Activated CD4-positive, alpha-beta T cell treated with anti-CD3 and anti-CD28 coated beads, Interleukin-2, amount 50 U/mL, for 1 hour (primary cell): Measurements from ENCODE around the gene NAA10.

Experiments used
- DNase-seq: peaks from one replicate; pipeline ENCODE4 v3.0.0-alpha.2; 2020

NAA10 gene

DNA sequence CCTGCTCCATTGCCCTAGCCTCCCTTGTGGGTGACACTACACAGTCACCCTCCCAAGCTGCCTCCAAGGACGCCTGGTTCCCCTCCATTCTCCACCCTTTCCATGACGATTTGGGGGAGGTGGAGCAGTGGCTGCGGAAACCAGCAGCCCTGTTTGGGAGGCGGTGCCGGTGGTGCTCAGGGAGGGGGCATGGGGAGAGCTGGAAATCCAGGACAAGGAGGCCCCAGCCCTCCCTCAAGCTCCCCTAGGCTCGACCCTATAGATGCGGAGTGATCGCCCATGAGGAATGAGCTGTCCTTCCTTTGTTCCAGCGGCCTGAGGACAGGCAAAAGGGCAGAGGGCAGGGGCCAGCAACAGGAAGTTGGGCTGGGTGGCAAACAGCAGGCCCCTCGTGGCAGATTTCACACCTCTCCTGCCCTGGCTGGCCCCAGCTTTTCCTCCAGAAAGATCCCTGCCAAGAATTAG, 13.2 kb upstream of the NAA10 start:
- no peak for DNase-seq

DNA sequence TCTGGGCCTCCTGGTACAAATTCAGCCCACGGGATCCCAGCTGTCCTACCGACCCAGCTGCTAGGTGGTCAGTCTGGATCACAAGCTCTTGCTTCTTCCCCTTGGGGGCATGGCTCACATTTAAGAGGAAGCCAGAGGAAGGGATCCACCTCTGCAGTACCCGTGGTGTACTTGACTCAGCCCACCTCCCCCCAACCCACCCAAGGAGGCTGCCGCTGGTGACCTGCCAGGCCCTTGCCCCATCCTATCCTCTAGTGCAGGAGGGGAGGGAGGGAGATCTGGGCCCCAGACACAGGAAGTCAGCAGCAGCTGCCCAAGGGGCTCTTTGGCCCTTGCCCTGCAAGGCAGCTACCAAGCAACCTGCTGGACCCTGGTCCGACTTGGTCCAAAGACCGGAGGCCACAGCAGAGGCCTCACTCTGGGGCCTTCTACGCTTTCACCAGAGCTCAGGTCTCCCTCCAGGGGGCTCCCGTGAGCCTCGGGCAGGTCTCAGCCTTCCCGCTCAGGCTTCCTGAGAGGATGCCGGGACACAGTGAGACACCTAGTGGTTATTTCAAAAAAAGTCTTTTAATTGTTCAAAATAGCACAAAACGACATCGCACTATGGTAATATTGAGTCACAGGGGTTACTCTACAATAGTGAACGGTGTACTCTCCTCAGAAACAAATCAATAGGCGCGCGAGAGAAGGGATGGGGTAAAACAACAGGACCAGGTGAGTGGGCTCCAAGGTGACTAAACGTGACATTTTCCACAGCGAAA, 12.4 kb upstream of the NAA10 start:
- peak; percentile 77 for DNase-seq

DNA sequence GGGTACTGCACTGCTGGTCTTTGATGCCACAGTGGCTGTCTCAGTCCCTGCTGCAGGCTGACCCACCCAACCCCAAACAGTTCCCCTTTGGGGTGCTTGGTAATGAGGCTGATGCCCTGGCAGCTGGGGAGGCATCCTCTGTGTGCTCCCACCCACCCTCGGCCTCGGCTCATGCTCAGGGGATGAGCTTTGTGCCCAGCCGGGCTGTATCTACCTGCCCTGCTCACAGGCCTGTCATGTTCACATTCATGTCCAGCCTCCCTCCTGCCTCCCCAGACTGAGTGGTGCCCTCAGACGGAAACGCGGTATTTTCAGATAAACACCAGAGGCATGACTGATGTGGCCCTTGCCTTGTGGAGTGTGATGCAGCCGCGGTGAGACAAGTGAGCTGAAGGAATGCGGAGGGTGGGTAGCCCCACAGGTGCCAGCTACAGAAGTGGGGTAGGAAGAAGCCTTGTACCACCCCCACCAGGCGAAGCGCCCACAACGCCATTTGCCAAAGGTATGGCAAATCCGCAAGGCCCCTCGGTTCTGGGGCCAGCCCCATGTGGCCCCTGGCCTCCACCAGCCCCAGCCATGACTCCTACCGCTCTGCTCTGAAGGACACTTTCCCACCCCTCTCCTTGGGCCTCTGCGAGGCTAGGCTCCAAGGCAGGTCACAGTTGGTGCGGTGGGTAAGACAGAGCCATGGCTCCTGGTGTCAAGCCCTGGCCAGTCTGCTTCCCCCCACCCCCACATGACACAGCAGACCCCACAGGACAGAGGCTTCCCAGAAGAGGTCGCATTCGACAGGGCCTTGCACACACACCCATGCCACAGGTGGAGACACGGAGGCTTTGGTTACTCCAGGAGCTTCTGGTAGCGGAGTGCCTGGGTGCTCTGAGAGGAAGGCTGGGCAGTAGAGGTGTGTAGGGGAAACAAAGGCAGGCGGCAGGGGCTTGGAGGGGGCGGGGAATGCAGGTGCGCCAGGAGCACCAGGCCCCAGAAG, 11.4 kb upstream of the NAA10 start:
- no peak for DNase-seq

DNA sequence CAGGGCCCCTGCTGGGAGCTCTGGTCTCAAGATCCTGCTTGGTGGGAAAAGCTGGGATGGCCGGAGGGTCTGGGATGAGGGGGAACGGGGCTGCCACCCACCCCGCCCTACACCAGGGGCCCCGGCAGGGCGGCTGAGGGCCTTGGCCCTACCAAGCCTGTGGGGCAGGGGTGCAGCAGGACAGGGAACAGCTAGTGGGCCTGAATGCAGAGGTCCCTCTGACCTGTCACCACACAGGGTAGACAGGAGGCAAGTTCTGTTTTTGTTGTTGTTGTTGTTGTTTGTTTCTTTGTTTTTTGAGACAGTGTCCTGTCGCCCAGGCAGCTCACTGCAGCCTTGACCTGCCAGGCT, 9.9 kb upstream of the NAA10 start:
- no peak for DNase-seq

DNA sequence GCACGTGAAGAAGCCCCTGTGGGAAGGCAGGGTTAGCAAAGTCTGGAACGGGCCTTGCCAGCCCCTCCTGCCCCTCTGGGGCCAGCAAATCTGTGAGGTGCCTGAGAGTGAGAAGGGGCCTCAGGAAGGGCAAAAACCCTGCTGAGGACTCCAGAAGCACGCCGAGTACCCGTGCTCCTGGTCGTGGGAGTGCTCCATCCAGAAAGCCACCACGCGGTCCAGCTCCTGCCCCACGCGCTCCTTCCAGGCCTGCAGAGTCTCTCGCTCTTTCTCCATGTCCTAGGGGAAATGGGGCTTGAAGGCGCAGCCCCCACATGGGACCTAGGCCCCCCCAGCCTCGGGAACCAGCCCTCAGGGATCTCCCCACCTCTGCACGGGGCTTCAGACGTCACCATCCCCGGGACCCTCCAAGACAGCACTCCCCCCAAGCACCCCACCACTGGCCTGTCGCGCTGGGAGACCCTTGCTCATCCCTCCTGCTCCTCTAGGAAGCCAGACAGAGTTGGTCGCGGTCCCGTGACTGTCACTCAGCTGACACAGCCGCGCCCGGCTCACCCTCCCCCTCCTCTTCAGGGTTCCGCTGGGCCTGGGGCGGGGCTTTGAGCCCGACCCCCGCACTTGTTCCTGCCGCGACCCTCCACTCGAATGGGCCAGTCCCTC, 9.4 kb upstream of the NAA10 start, which contains the start of gene RENBP:
Gene RENBP, minus strand, starts transcription at position 504 of the 660 bp plus-strand sequence. Its CDS starts 33 bp downstream, at position 471.
- DNase-seq = peak; percentile 48

DNA sequence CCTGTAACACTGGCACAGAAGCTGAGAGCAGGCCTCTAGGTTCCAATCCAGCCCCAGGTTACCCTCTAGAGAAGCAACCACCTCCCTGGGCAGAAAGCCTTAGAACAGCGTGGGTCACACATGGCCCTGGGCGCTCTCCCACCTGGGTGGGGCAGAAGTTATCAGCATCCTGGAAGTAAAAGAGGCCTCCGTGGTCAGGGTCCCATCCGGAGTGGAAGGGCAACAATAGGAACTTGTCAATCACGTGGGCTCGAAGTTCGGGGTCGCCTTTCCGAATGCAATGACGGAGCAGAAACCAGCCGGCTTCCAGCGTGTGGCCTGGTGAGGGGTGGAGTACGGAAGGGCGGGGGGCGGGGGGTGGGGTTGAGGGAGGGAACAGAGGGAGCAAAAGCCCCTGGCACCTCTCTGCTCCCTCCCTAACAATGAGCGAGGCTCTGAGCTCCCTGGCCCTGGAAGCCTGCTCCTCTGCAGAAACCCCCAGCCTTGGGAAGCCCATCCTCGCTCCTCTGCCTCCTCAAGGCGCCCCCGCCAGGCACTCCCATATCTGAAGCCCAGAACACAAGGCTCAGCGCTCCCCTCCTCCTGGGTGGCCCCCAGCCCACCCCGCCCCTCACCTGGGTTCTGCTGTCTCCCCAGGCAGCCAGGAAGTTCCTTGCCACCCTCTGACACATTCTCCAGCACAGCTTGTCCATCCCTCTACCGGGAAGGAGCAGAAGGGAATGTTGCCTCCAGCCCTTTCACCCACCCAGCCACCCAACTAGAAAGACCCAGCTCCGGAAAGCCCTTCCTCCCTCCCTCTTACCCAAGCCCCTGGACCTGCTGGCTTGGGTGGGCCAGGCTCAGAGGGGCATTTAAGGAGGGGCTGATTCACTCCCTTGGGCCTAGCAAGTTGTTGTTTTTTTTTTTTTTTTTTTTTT, 6.8 kb upstream of the NAA10 start:
- no peak for DNase-seq

DNA sequence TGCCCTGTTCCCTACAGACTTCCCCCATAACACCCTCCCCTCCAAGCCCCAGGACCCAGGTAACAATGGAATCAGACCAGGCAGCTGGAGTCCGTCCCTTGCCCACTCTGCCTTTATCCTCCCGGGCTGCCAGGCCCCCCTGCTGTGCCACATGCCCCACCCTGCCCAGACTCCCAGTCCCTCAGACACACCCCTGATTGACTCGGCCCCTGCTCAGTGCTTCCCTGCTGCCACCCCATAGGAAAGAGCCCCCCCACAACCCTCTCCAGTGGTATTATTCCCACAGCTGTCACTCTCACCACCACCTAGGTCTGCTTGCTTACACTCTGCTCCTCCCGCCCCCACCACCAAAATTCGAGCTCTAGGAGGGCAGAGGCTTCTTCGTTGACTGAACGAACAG, 4.7 kb upstream of the NAA10 start:
- DNase-seq = no peak

DNA sequence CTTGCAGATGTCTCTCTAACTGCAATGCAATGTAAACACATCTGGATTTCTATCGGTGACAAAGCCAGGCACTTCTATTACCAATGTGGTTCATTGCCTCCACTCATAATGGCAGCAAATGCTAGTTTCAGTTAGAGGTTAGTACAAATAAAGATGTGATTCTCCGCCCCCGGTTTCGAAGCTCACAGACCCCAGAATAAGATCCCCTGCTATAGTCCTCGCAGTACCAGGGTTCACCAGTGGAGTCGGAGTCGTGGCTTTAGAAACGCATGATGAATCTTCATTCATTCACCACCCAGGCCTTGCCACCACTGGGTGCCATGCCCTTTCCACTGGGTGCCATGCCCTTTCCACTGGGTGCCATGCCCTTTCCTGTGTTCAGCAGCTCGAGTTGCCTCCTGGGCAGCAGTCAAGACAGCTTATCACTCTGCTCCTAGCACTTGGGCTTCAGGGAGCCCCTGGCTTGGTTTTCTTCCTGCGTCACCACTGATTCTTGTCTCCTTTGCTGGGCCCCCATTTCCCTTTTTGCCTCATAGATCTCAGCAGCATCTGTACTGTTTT, 3.5 kb upstream of the NAA10 start:
- DNase-seq = no peak

DNA sequence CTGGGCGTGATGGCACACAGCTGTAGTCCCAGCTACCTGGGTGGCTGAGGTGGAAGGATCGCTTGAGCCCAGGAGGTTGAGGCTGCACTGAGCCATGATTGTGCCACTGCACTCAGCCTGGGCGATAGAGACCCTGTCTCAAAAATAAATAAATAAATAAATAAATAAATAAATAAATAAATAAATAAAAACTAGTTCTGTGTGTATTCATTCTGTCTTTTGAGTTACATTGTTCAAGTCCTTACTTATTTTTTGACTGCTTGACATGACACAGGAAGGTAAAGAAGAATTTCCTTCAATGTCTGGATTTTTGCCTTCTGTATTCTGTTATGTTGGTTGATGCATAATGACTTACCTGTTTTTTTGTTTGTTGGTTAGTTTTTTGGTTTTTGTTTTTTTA, 2.2 kb upstream of the NAA10 start:
- no peak for DNase-seq

DNA sequence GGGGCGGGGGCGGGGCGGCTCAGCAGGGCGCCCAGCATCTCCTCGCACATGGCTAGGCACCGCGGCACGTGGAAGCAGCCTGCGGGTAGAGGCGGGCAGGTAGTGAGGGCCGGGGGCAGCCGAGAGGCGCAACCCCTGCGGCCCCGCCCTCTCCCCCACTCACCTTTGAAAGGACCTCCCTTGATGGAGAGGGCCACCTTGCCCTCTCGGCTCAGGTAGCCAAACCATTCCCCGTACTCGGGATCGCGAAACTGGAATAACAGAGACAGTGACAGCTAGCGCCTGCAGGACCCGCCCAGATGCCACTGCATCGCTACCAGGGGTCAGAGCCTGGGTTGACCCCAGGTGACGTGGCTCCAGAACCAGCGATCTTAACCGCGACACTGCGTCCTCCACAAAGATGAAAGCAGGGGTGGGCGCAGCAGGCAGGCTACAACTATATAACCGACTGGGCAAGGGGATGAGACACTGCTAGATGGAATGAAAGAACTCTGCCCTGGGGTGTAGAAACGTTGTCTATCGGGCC, 552 bp upstream of the NAA10 start:
- no peak for DNase-seq

DNA sequence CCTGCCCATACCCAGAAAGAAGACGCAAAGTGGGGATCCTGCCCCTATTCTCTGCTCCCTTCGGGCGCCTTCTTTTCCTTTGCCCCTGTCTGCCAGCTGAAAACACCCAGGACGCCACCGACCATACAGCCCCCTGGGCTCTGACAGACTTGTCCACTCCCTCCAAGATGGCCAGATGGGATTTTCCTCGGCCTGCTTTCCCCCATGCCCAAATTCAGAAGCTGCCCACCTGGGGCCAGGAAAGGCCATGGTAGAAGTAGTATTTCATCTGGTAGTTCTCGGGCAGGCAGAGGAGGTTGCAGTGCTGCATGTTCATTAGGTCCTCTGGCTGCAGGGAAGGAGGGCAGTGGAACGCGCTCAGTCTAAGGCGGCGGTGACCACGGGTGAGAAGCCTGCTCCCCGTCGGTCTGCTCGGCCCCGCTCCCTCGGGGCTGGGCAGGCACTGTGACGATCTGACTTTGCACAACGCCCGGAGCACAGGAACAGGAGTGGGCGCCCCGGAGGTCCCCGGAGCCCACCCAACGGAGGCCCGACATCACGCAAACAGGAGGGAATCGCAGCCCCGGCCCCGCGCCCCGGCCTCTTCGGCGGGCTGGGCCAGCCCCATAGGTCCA, 582 bp downstream of the NAA10 start:
- DNase-seq = no peak

DNA sequence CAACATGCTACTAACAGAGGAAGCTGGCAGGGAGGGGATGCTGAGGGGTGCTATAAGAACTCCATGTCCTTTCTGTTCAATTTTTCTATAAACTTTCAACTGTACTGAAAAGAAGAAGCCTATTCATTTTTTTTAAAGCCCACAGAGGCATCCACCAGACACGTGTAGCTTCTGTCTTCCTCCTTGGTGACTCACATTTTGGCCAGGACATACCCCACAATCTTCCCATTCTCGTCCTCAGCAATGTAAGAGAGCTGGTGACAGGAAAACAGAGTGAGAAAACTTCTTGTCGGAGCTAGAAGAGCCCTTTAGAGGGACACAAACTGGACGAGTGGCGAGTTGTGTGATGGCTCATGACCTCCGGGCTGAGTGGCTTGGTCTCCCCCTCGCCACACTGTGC, 1.1 kb downstream of the NAA10 start:
- no peak for DNase-seq

DNA sequence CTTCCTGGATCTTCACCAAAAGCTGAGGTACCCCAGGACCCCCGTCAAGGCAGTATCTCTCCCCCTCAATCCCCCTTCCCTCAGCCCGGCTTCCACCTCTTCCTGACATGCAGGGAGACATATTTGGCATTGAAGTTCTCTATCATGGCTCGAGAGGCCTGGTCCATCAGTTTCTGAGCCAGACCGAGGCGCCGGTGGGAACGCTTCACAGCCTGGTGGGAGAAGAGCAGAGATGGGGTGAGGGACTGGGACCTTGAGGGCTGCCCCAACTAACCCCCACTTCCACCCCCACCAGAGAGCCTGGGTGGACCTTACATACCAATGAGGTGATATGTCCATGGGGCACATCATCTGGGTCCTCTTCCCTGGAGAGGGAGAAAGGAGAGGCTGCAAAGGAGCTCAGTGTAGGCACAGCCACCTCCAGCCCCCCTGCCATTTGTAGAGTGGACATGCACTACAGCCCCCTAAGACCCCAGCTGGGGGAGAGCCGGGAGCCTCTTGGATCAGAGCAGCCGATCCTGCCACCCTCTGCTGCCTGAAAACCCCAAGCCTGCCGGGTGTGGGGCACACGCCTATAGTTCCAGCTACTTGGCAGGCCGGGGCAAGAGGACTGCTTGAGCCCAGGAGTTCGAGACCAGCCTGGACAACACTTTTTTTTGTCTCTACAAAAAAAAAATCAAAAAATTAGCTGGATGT, 2.5 kb downstream of the NAA10 start:
- no peak for DNase-seq

DNA sequence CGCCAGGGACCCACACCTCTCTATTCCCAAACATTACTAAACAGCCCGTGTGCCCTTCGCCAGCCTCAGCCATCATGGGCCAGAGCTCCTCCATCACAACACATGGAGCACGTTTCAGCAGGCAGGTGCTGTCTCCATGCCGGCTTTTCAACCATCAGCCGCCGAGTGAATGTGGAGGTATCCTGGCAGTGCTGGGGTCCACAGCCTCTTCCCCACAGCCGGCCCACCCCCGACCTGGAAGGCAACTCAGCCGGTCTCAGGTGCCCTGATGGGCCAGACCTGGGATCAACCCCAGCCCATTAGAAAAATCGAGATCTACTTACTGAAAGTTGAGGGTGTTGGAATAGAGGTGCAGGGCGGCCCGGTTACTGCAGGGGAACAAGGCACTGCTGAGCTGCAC, 3.1 kb downstream of the NAA10 start:
- DNase-seq = no peak

DNA sequence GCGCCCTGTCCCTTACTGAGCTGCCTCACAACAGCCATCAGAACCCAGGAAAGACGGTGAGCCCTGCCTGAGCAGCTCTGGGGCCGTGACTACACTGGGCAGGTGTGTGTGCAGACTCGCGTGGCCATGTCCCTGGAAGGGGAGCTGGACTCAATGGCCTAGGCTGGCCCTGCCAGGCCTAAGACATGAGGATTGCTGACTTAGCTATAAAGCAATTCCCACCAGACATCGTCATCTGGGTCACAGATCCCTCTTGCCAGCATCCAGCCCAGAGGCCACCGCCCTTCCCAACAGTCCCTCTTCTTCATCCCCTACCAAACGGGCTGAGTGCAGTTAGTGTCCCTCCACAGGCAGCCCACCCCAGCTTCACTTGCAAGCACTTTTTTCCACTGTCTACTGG, 3.7 kb downstream of the NAA10 start:
- DNase-seq = no peak

DNA sequence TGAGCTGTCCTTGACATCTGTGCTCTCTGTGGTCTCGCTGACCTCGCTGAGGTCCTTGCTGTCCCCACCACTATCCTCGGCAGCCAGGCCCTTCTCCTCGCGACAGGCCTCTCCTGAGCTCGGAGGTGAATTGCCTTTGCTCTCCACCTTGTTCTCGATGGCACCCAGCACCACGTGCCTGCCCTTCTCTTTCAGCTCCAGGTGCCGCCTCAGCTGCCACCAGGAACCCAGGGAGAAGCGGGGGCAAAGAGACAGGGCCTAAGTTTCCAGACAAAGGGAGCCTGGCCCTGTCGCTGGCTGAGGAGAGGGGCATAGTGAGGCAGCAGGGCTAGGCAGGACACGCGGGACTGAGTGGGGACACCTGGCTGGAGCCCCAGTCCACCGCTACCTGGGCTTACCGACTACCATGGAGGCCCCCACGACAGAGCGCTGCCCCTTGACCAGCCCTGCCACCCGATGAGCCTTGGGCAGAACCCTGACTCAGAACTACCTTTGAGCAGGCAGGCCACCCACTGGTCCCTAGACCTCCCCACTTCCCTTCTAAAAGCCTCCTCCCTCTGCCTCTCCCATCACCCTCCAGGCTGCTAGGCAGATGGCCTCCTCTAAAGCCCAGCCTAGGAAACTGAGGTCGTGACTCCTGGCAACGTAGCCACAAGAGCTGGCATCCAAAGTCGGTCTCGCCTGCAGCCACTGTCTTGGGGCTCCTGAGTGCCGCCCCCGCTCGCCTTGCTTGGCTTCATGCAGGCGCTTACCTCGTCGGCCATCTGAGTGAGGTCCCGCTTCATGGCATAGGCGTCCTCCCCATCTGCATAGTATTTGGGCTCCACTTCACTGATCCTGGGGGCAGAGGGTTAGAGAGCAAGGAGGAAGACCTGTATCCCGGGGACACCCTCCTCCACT, 4.6 kb downstream of the NAA10 start:
- DNase-seq = no peak

DNA sequence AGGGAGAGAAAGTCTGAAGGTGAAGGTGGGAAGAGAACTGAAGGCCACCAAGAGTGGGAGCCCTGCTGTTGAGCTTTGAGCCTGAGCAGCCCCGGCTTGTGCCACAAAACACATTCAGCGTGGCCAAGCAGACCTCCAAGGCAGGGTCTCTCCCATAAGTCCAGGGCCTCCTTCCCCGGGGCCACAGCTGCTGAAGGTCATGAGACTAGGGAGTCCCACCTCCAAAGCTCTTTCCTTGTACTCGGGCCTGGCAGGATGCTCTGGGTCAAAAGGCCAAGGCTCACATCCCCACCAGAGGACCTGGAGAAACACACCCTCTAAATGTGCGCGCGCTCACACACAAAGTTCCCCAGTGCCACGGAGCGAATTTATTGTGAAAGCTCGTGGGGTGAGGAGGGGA, 5.3 kb downstream of the NAA10 start:
- DNase-seq = no peak

DNA sequence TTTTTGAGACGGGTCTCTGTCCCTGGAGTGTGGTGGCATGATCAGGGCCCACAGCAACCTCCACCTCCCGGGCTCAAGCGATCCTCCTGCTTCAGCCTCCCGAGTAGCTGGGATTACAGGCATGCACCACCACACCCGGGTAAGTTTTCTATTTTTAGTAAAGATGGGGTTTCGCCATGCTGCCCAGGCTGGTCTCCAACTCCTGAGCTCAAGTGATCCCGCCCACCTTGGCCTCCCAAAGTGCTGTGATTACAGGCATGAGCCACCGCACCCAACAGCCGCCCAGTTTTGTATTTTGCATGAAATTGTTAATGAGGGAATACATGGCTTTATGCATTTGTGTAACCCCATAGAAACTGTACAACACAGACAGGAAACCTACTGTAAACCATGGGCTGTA, 6.0 kb downstream of the NAA10 start:
- DNase-seq = no peak
